ENCODE results near the gene PXDC1.
A peak's percentile ranks its signal among the peaks of the same experiment; 100 is the strongest.

Gene PXDC1

GRCh38 chr6:3746696-3747095, 4.8 kb downstream of the PXDC1 start:
- no peak for DNase-seq (ENCODE audit: low spot score)

GRCh38 chr6:3746119-3746691, 5.3 kb downstream of the PXDC1 start:
- no peak for DNase-seq (ENCODE audit: low spot score)

DNA sequence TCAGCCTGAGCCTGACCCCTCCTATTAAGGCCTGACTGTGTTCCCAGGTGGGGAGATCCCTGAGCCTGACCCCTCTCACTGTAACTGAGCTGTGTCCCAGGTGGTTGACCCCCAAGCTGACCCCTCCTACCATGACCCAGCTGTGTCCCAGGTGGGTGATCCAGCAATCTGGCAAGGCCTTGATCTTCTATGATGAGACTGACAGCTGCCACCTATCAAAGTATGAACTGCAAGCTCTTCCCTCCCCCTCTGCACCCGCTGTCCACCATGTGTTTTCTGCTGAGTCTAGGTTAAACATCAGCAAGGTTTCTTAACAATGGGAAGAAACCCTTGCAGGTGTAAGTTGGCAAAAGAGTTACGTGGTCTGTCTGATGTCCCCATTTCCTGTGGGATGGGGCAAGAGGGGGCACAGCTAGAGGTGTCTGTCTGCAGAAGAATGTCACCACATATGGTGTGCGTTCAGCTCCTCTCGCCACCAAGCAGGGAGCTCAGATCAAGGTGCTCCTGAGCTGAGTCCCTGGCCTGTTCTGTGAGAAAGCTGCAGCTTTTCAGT, 5.9 kb downstream of the PXDC1 start:
- no peak for DNase-seq (ENCODE audit: low spot score)

DNA sequence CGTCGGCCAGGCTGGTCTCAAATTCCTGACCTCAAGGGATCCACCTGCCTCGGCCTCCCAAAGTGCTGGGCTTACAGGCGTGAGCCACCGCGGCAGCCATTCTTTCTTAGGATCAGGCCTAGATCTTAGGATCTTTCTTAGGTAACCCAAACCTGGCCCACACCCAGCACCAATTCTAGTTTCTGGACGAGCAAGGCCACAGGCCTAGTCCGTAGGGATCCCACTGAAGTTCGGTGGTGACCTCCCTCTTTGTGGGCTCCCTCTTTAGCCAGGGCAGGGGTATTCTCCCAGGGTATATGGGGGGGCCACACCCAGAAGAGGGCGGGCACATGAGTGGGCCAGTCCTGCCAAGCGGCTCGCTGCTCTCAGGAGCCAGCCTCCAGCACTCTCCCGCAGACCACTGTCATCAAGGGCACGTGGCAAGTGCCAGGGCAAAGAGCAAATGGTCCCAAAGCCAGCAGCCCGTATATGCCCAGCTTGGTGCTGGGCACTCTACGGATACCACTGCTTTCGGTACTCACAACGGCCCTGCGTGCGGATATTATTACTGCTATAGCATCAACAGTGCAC, 6.5 kb downstream of the PXDC1 start:
- DNase-seq (ENCODE audit: low spot score) = no peak

DNA sequence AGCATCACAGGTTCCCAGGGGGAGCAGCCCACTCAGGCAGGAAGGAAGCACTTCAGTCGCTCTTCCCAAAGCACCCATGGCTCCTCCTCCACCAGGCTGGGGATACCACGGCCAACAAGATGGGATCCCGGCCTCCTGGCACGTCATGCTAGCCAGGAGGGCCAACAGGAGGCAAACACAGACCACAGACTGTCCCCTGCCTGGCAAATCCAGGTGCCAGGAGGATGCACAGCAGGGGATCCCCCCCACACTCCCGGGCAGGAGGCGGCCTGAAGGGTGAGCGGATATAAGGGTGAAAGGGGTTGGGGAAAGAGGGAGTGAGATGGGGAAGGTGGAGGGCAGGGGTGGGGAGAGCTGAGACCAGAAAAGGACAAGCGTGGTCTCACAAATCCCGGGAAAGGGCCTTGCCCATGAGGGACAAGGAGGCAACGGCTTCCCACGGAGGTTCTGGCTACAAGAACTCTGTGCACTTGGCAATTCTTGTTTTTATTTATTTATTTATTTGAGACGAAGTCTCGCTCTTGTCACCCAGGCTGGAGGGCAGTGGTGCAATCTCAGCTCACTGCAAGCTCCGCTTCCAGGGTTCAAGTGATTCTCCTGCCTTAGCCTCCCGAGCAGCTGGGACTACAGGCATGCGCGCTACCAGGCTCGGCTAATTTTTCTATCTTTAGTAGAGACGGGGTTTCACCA, 7.2 kb downstream of the PXDC1 start:
- no peak for DNase-seq (ENCODE audit: low spot score)

GRCh38 chr6:3743541-3743940, 8.0 kb downstream of the PXDC1 start:
- DNase-seq (ENCODE audit: low spot score) = no peak

DNA sequence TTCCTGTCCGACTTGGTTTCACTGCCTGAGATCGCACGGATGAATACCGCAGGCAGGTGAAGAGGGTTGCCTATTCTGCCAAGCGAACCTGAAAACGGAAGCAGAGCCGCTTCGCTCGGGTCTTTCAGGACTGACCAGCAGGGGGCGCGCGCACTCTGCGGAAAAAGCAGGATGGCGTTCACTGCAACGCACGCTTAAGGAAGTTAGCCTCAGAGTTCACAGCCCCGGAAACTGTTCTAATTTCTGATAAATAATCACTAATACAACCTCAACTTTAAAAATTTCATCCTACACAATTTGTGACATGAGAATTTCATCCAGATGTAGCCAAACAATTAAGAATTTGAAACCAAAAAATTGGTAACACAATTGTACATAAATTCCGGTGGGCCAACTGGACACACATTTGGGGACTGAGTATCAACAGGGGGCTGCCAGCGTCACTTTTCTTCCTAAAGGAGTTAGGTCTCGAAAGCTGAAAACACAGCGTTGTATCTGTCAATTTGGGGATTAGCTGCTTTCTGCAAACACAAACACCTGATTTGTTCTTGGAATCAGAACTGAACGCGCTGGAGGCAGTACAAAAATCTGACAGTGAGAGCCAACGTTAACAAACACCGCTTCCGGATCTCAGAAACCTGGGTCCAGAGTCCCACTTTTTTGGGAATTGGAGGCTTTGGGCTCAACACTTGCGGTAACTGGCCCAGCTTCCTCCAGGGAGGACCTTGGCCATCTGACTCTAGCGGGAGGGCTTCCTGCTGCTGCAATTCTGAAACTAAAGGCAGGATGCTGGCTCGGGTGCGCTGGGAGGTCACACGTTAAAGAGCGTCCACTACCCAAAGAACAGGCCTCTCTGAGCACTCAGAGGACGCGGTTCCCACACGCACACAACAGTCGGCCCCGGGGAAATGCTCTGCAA, 8.8 kb downstream of the PXDC1 start:
- DNase-seq (ENCODE audit: low spot score) = peak; percentile 49

GRCh38 chr6:3742076-3742425, 9.5 kb downstream of the PXDC1 start:
- no peak for DNase-seq (ENCODE audit: low spot score)

DNA sequence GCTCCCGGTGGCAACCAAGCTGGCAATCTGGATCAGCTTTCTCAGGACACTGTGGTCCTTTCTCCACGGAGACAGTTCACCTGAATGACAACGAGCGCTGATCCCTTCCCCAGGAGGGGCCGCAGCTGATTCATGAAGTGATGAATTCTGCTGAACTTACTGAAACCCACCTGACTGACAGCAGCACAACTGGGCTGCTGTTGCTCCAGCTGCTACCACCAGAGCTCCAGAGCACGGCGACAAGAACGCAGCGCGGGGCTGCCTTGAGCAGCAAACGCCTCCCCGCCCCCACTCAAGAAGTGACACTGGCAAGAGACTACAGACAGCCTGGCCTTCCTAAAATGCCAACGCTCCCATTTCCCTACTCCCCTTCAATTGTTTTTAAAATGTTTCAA, 10.0 kb downstream of the PXDC1 start:
- DNase-seq (ENCODE audit: low spot score) = no peak

GRCh38 chr6:3740551-3741476, 10.7 kb downstream of the PXDC1 start:
- DNase-seq (ENCODE audit: low spot score) = no peak

DNA sequence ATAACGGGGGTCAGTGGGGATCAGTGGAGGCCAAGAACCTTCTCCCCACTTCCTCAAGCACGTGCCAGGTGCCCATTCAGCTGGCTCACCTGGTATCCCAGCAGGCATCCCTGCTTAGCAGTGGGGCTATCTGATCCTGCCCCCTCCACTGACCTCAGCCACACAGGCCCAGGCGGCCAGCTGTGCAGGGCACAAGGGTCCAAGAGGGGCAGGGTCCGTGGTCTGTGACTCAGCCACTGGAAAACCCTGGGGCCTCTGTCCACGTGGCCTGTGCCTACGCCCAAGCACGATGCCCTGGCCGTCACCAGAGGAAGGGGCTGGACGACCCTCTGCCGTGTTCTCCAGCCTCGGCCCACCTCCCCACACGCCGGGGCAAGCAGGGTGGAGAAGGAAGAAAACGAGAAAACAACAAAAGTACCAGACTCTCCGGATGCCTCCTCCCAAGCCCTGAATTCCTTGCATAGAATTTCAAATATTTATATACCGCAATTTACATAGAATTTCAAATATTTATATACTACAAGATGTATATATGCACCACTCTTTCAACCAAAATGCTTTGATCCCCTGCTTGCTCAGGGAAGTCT, 12.1 kb downstream of the PXDC1 start:
- no peak for DNase-seq (ENCODE audit: low spot score)

DNA sequence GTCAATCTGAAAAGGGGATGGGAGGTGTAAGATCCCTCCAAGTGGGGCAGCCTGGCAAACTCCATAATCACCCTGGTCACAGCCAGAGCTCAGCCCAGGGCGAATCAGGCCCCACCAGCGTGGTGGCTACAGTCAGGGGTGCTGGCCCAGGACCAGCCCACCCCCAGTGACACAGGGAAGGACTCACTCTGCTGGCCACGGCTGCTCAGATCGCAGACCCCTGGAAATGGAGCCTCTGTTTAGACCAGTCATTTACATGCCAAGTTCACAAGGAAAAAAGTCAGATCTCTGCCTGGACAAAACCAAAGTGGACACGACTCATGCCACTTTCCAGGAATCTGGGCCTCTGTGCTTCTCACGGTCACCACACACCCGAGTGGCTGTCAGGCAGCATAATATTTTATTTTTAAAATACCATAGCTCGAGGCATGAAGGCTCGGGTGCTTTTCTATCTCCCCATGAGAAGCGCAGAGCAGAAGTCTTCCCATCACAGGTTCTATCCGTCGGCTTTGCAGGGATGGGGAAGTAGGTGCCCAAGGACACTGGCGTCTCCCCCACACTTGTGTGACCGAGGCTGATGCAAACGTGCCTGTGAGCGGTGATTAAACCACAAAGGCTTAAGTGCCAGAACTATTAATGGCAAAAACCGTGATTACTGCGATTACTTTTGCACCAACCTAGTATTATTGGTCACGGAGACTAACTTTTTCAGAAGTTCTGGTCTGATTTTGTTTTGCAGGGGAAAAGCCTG, 13.0 kb downstream of the PXDC1 start:
- DNase-seq (ENCODE audit: low spot score) = no peak

- DNase-seq (ENCODE audit: low spot score) = no peak
These were observed 13.7 kb downstream of the PXDC1 start for GRCh38 chr6:3737831-3738210.

DNA sequence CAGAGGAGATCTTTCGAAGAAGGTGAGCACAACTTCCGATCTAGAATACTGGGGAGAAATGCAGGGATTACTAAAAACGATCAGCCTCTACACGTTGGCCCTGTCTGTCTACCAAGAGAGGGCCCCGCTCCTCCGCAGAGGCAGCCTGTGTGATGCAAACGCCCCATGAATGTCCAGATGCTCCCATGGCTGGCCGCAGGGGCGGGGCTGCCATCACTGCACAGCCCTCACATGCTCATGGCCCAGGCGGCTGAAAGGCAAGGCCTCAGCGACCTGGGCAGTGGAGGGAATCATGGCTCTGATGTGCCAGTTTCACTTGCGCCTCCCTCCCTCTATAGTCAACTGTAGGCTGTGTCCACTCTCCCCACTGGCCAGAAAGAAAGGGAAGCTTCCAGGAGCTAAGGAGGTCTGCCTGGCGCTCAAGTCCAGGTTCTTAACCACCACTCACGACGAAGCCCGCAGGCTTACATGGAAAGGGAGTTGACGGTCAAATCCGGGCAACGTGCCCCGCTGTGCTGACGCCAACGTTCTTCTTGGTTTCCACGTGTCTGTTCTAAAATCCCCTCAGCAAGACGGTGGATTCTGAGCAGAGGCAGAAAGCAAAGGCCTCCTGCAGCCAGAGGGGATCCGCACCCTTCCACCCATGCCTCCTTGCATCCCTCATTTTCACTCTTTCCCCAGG, 14.2 kb downstream of the PXDC1 start:
- no peak for DNase-seq (ENCODE audit: low spot score)

DNA sequence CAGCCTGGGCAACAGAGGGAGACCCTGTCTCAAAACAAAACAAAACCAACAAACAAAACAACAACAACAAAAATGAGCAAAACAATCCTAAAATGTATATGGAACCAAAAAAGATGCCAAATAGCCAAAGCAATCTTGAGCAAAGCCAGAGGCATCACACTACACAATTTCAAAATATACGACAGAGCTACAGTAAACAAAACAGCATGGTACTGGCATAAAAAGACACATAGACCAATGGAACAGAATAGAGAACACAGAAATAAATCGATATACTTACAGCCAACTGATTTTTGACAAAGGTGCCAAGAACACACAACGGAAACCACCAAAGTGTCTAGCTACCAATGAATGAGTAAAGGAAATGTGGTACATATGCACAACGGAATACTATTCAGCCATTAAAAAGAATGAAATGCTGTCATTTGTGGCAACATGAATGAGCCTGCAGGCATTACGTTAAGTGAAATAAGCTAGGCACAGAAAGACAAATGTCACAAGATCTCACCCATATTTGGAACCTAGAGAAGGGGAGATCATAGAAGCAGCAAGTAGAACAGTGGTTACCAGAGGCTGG, 16.4 kb downstream of the PXDC1 start:
- no peak for DNase-seq (ENCODE audit: low spot score)

GRCh38 chr6:3734023-3734422, 17.5 kb downstream of the PXDC1 start:
- no peak for DNase-seq (ENCODE audit: low spot score)

DNA sequence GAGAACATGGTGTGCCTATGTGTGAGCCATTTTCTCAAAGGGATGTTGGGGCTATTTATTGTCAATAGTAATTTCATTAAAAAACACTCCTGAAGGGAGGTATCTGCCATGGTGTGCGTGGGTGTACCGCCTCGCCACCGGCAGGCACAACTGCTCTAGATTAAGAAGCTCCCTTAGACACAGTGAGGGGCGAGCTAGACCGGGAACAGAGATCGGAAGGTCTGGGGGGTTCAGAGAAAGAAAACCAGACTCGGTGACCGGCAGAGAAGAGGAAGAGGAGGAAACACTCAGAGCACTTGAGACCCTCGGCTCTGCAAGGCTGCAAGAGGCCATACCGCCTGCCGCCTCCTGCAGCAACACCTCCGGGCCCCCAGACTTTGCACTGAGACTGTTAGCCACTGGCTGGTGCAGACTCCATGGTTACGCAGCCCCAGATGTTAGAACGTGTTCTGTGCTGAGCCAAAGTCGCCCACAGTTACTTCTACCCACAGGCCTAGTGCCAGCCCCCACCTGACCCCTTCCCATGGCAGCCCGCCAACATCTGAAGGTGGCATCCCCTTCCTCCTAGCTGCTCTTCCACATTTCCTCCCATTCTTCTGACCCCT, 18.1 kb downstream of the PXDC1 start:
- no peak for DNase-seq (ENCODE audit: low spot score)

- DNase-seq (ENCODE audit: low spot score) = peak; percentile 67
These were observed 19.0 kb downstream of the PXDC1 start for GRCh38 chr6:3732345-3733141.
